Measurements from ENCODE around the gene DENND1A.

DENND1A gene

DNA sequence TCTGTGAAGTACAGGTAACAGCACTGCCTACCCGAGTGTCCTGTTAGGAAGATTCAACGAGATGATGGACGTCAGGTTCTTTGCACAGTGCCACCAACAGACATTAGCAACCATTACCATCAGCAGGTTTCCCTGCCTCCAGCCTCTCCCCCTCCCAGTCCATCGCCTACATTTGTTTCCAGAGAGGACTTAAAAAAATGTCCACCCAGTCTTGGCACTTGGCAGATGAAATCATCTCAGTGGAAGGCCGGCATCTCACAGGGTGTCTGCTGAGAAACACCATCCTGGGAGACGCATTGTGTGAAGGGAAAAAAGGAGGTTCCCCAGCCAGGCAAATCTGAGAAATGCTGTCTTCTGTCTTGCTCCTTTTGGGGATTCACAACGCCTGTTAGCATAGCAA lies 515.7 kb downstream of the DENND1A start:
- Histone ChIP-seq H3K4me1 (ENCODE audit: insufficient read depth, low read length, poor library complexity, severe bottlenecking) (no peaks in the 10 kb centered on the region), H3K9me2 (replicated peaks; ENCODE audit: low read depth, low read length) (no peaks in the 10 kb centered on the region), H4K20me1 (ENCODE audit: insufficient read depth, low read length, poor library complexity, severe bottlenecking) (no peaks in the 10 kb centered on the region), H3K27me3 (ENCODE audit: insufficient read depth, low read length, poor library complexity, severe bottlenecking) (no peaks in the 10 kb centered on the region), H3K79me2 (ENCODE audit: insufficient read depth, low read length) (no peaks in the 10 kb centered on the region), H3F3A (ENCODE audit: low read depth) (no peaks in the 10 kb centered on the region), H3K36me3 (ENCODE audit: insufficient read depth, low read length) (no peaks in the 10 kb centered on the region), H3K9me3 (ENCODE audit: insufficient read depth, low read depth, low read length) (no peaks in the 10 kb centered on the region), H3K9ac (ENCODE audit: low read depth, low read length, poor library complexity, severe bottlenecking) (no peak overlapping the region), H3K4me3 (ENCODE audit: low read length, poor library complexity, severe bottlenecking) (no peak overlapping the region), H3K4me2 (ENCODE audit: low read depth, low read length, poor library complexity, severe bottlenecking) (no peak overlapping the region), H2AFZ (ENCODE audit: low read length) (no peak overlapping the region)
- TF ChIP-seq CTCF (conservative IDR thresholded peaks at IDR 0.05; ENCODE audit: low read length) (no peak), EZH2phosphoT487 (IDR thresholded peaks at IDR 0.05; ENCODE audit: borderline replicate concordance) (no peak)

DNA sequence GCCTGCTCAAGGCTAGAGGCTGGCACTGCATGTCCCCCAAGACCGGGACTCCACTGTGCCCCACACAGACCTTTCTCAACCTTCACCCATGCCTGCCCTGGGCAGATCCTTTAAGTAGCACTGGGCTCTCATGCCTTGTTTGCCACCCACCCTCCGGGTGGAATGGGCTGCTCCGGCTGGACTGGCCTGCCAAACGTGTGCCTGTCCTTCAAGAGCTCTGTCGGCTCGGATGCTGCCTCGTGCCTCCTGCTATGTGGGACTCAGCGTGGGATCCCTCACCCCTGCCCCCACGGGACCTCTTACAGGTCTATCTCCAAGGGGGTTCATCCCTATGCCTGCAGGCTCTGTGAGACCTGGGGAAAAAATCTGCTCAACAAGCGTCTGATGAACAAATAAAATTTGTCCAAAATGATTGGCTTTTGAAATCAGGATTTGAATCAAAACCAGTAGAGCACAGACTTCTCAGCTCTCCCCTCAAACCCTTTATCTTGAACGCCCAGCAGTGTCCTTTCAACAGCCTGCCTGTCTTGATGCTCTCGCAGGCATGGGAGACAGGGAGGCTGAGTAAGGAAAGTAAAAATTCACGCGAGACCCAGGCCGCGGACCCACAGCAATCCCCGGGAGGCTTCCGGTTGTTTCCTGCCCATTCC lies 517.6 kb downstream of the DENND1A start:
- Histone ChIP-seq H3K27me3 (ENCODE audit: insufficient read depth, low read length, poor library complexity, severe bottlenecking) (no peaks in the 10 kb centered on the region), H4K20me1 (ENCODE audit: insufficient read depth, low read length, poor library complexity, severe bottlenecking) (no peaks in the 10 kb centered on the region), H3K9ac (ENCODE audit: low read depth, low read length, poor library complexity, severe bottlenecking) (no peak overlapping the region)

DNA sequence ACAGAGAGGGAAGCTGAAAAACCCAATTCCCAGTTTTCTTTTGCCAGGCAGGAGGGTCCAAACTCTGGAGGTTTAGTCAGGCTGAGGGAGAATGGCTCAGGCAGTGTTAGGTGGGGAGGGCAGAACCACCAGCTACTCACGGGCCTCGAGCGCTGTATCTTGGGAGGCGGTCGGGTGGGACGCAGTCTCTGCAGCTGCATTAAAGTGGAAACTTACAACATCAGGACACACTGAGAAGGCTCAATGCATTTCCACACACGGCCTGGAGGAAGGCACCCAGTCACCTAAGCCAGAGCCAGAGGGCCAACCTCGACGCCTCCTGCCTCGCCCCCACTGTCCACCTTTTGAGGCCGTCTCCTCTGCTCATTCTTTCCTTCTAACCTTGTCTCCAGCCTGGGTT lies 518.3 kb downstream of the DENND1A start:
- H3K4me2 ChIP-seq (ENCODE audit: low read depth, low read length, poor library complexity, severe bottlenecking), result no peak overlapping the region

More for the DNA sequence above, 517.6 kb downstream of the DENND1A start:
- Histone ChIP-seq H3K4me2 (ENCODE audit: low read depth, low read length, poor library complexity, severe bottlenecking) (no peak overlapping the region), H3K9me3 (ENCODE audit: insufficient read depth, low read depth, low read length) (no peaks in the 10 kb centered on the region), H3K79me2 (ENCODE audit: insufficient read depth, low read length) (no peaks in the 10 kb centered on the region), H3K9me2 (replicated peaks; ENCODE audit: low read depth, low read length) (no peaks in the 10 kb centered on the region), H3K36me3 (ENCODE audit: insufficient read depth, low read length) (no peaks in the 10 kb centered on the region), H2AFZ (ENCODE audit: low read length) (no peak overlapping the region), H3K4me1 (ENCODE audit: insufficient read depth, low read length, poor library complexity, severe bottlenecking) (no peaks in the 10 kb centered on the region), H3F3A (ENCODE audit: low read depth) (no peaks in the 10 kb centered on the region), H3K4me3 (ENCODE audit: low read length, poor library complexity, severe bottlenecking) (no peak overlapping the region)
- no peak for TF ChIP-seq EZH2phosphoT487 (IDR thresholded peaks at IDR 0.05; ENCODE audit: borderline replicate concordance)
- no peak for TF ChIP-seq CTCF (conservative IDR thresholded peaks at IDR 0.05; ENCODE audit: low read length)

More for the DNA sequence above, 518.3 kb downstream of the DENND1A start:
- Histone ChIP-seq H3F3A (ENCODE audit: low read depth) (no peaks in the 10 kb centered on the region), H2AFZ (ENCODE audit: low read length) (no peak overlapping the region), H3K27me3 (ENCODE audit: insufficient read depth, low read length, poor library complexity, severe bottlenecking) (no peaks in the 10 kb centered on the region), H3K9me2 (replicated peaks; ENCODE audit: low read depth, low read length) (no peaks in the 10 kb centered on the region), H3K79me2 (ENCODE audit: insufficient read depth, low read length) (no peaks in the 10 kb centered on the region), H3K36me3 (ENCODE audit: insufficient read depth, low read length) (no peaks in the 10 kb centered on the region), H4K20me1 (ENCODE audit: insufficient read depth, low read length, poor library complexity, severe bottlenecking) (no peaks in the 10 kb centered on the region), H3K4me1 (ENCODE audit: insufficient read depth, low read length, poor library complexity, severe bottlenecking) (no peaks in the 10 kb centered on the region), H3K4me3 (ENCODE audit: low read length, poor library complexity, severe bottlenecking) (no peak overlapping the region), H3K9ac (ENCODE audit: low read depth, low read length, poor library complexity, severe bottlenecking) (no peak overlapping the region), H3K9me3 (ENCODE audit: insufficient read depth, low read depth, low read length) (no peaks in the 10 kb centered on the region)
- TF ChIP-seq CTCF (conservative IDR thresholded peaks at IDR 0.05; ENCODE audit: low read length) (no peak), EZH2phosphoT487 (IDR thresholded peaks at IDR 0.05; ENCODE audit: borderline replicate concordance) (no peak)
